Cardiac muscle cell (in vitro differentiated cells and primary cell): Measurements from ENCODE around the gene VGLL4. TPM values are rescaled to one million over a fixed set of nuclear protein-coding genes. Genes with fewer than 3 reads are reported as not detected.

Source experiments
- DNase-seq, 2 donors: peaks; one replicate each; pipeline versions ENCODE4 v3.0.0 to v3.0.0-alpha.2; 2010 to 2017; ENCODE audit warnings: low read depth in 1 of 2, low spot score in 1 of 2
- H3K27ac ChIP-seq: fragments of 200-600 bp; sonication (generic); 2 replicates; pipeline ENCODE4 v1.5.1; 2016
- H3K27me3 ChIP-seq: fragments of 200-600 bp; sonication (generic); 2 replicates; pipeline ENCODE4 v1.6.0; 2016; ENCODE audit warnings: control low read depth
- H3K36me3 ChIP-seq: fragments of 200-600 bp; sonication (generic); 2 replicates; pipeline ENCODE4 v1.5.1; 2016; ENCODE audit warnings: control low read depth
- H3K4me1 ChIP-seq: fragments of 200-600 bp; sonication (generic); 2 replicates; pipeline ENCODE4 v1.8.1; 2017; ENCODE audit warnings: low read depth, mild to moderate bottlenecking, mixed run types
- H3K4me3 ChIP-seq: fragments of 200-600 bp; sonication (generic); 2 replicates; pipeline ENCODE4 v1.5.1; 2016; ENCODE audit warnings: mild to moderate bottlenecking
- H3K9me3 ChIP-seq: fragments of 200-600 bp; sonication (generic); 2 replicates; pipeline ENCODE4 v1.5.1; 2017; ENCODE audit warnings: low read depth, mild to moderate bottlenecking, control low read depth
- CTCF ChIP-seq: IDR thresholded peaks from 2 replicates; pipeline ENCODE4 v1.5.1; 2012; ENCODE audit warnings: low read depth, mild to moderate bottlenecking, low read length
- polyA plus RNA-seq: library from polyadenylated mRNA; unstranded; fragments of >200 nt; fragmentation: Nextera tagmentation; extraction: Ambion mirVana; gene quantifications from 2 replicates; pipeline ENCODE4 v1.2.1, GENCODE V29; 2016
- total RNA-seq: library from RNA; depleted of rRNA; stranded (reverse); fragments of >200 nt; gene quantifications from 2 replicates; pipeline ENCODE4 v1.2.3, GENCODE V29; 2016

The VGLL4 gene
- total and polyA plus RNA-seq, 2 experiments from 2014 or later = 62.9 to 147 TPM

GRCh38 chr3:11641683-11642430 lies 1.9 kb downstream of the VGLL4 start:
- Histone ChIP-seq H3K9me3 (no peaks in the 10 kb centered on the region), H3K27ac (peak overlapping the region; percentile 97), H3K4me1 (peaks cover 44% of the 10 kb centered on the region), H3K27me3 (no peaks in the 10 kb centered on the region), H3K36me3 (no peaks in the 10 kb centered on the region), H3K4me3 (peak overlapping the region; percentile 65)
- TF ChIP-seq CTCF = no peak
- peak; percentile 53 to 70 for DNase-seq

- Histone ChIP-seq H3K27ac (peak overlapping the region; percentile 97), H3K9me3 (no peaks in the 10 kb centered on the region), H3K4me1 (peaks cover 50% of the 10 kb centered on the region), H3K4me3 (peak overlapping the region; percentile 65), H3K27me3 (no peaks in the 10 kb centered on the region), H3K36me3 (no peaks in the 10 kb centered on the region)
- TF ChIP-seq CTCF = no peak
- DNase-seq = peak in 1 of 2 donors; percentile 37
Measured at GRCh38 chr3:11641316-11641682, 2.4 kb downstream of the VGLL4 start.

GRCh38 chr3:11640009-11640673 lies 3.6 kb downstream of the VGLL4 start:
- Histone ChIP-seq H3K4me3 (no peak overlapping the region), H3K36me3 (no peaks in the 10 kb centered on the region)

GRCh38 chr3:11638495-11639358 lies 5.0 kb downstream of the VGLL4 start:
- peaks cover 58% of the 10 kb centered on the region for H3K4me1 ChIP-seq
- TF ChIP-seq CTCF = no peak
- H3K36me3 ChIP-seq = no peaks in the 10 kb centered on the region
- H3K27ac ChIP-seq = peak overlapping the region; percentile 67
- H3K27me3 ChIP-seq = no peaks in the 10 kb centered on the region
- H3K4me3 ChIP-seq = no peak overlapping the region
- DNase-seq = no peak
- no peaks in the 10 kb centered on the region for H3K9me3 ChIP-seq

More at GRCh38 chr3:11640009-11640673, 3.6 kb downstream of the VGLL4 start:
- Histone ChIP-seq H3K4me1 (peaks cover 62% of the 10 kb centered on the region), H3K27me3 (no peaks in the 10 kb centered on the region), H3K9me3 (no peaks in the 10 kb centered on the region), H3K27ac (no peak overlapping the region)
- TF ChIP-seq CTCF = no peak
- no peak for DNase-seq

- Histone ChIP-seq H3K36me3 (no peaks in the 10 kb centered on the region), H3K27ac (peak overlapping the region; percentile 67), H3K27me3 (no peaks in the 10 kb centered on the region), H3K4me3 (peak overlapping the region; percentile 9), H3K9me3 (no peaks in the 10 kb centered on the region), H3K4me1 (peaks cover 59% of the 10 kb centered on the region)
- peak in 1 of 2 donors; percentile 52 for DNase-seq
- no peak for TF ChIP-seq CTCF
Measured at GRCh38 chr3:11637901-11638458, 5.7 kb downstream of the VGLL4 start.
